Measurements from ENCODE around the gene ELAPOR1.

Gene ELAPOR1, protein sequence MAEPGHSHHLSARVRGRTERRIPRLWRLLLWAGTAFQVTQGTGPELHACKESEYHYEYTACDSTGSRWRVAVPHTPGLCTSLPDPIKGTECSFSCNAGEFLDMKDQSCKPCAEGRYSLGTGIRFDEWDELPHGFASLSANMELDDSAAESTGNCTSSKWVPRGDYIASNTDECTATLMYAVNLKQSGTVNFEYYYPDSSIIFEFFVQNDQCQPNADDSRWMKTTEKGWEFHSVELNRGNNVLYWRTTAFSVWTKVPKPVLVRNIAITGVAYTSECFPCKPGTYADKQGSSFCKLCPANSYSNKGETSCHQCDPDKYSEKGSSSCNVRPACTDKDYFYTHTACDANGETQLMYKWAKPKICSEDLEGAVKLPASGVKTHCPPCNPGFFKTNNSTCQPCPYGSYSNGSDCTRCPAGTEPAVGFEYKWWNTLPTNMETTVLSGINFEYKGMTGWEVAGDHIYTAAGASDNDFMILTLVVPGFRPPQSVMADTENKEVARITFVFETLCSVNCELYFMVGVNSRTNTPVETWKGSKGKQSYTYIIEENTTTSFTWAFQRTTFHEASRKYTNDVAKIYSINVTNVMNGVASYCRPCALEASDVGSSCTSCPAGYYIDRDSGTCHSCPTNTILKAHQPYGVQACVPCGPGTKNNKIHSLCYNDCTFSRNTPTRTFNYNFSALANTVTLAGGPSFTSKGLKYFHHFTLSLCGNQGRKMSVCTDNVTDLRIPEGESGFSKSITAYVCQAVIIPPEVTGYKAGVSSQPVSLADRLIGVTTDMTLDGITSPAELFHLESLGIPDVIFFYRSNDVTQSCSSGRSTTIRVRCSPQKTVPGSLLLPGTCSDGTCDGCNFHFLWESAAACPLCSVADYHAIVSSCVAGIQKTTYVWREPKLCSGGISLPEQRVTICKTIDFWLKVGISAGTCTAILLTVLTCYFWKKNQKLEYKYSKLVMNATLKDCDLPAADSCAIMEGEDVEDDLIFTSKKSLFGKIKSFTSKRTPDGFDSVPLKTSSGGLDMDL

DNA sequence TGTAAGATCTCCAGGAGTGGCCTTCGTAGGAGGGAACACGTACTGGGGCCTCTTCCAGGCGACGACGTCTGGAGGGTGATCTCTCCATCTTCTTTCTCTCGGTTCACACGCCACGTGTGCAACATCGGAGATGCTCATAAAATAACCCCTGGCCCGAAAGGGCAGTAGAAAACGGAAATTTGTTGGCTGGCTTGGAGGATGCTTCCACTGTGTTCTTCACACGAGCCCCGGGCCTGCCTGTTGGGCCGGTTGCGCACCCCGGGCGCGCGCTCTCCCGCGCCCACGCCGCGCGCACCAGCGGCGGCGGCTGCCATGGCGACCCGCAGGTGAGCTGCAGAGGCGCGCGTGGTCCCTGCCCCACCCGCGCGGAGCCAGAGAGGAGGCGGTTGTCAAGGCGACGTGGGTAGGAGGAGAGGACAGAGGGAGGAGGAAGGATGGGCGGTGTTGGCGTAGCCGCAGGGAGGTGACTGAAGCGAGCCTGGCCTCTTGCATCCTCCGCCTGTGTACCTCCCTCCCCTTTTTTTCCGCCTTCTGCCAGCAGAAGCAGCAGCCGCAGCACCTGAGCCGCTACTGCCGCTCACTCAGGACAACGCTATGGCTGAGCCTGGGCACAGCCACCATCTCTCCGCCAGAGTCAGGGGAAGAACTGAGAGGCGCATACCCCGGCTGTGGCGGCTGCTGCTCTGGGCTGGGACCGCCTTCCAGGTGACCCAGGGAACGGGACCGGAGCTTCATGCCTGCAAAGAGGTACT is at the start of gene ELAPOR1:
Gene ELAPOR1, plus strand, starts transcription at position 526 of the 752 bp plus-strand sequence. Its CDS starts 69 bp downstream, at position 595.
- DNase-seq = peak; percentile 31 to 74 (median 42)

DNA sequence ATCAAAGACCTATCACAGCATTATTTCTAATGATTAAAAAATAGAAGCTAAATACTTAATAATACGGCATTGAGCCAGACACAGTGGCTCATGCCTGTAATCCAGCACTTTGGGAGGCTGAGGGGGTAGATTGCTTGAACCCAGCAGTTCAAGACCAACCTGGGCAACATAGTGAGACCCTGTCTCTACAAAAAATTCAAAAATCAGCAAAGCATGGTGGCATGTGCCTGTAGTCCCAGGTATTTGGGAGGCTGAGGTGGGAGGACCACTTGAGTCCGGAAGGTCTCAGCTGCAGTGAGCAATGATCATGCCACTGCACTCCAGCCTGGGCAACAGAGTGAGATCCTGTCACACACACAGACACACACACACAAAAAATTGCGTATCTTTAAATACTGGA is 48.8 kb upstream of the ELAPOR1 start:
- no peak for DNase-seq

DNA sequence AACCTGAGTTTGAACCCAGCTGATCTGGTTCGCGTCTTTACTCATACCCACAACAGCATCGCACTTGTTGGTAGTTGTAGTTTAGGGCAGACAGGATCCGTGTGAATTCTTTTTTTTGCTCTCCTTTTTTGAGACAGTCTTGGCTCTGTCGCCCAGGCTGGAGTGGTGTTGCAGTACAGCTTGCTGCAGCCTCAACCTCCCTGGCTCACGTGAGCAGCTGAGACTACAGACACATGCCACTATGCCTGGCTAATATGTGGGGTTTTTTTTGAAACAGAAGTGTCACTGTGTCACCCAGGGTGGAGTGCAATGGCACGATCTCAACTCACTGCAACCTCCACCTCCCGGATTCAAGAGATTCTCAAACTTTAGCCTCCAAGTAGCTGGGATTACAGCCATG is 46.0 kb upstream of the ELAPOR1 start:
- DNase-seq = no peak

DNA sequence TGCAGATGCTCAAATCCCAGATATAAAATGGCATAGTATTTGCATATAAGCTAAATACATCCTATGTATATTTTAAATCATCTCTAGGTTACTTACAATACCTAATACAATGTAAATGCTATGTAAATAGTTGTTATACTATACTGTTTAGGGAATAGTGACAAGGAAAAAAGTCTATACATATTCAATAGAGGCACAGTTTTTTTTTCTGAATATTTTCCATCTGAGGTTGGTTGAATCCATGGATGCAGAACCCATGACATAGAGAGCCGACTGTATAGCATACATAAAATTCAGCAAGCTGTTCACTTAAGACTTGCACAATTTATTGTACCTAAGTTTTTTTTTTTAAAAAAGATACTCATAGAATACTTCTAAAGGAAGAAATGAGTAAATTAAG is 44.6 kb upstream of the ELAPOR1 start:
- DNase-seq = no peak

DNA sequence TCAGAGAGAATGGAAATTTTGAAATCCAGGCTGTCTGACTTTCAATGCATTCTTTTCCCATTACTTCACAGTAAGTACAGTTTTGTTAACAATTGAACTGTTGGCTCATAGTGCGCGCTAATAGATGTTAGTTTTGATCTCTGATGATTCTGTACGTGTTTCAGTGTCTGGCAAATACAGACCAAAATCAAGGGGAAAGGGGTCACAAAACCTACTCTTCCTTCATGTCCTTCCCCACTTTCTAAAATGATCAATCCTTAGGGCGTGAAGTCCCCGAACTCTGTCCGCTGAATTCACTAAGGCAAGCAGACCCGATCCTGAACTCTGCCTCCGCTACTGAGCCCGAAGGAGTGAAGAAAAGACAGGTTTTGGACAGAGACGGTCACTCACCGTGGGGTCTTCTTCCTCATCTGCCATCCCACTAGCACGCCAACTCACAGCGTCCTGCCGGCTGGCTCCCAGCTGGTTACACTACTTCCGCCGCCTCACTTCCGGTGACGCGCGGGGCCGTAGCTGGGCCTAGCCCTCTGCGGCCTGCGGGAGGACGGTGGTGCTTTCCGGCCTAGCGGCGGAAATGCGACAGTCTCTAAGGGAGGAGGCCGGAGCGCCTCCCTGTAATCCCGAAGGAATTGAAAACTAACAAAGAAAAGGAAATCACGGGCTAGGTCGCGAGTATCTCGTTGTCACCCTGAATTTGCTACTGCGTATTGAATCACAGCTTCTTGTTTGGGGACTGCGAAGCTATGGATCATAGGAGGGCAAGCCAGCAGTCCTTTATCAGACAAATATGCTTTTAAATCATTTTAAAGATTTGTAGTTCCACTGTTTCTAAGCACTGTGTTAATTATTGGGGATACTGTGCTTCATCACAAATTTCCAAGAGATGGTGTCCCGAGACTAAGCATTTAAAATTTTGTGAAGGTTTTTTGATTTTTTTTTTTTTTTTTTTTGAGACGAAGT is 38.1 kb upstream of the ELAPOR1 start, which contains the start of gene TAF13:
Gene TAF13, minus strand, starts transcription at position 473 of the 960 bp plus-strand sequence. Its CDS starts 56 bp downstream, at position 417.
- DNase-seq = peak; percentile 50 to 81 (median 66)

DNA sequence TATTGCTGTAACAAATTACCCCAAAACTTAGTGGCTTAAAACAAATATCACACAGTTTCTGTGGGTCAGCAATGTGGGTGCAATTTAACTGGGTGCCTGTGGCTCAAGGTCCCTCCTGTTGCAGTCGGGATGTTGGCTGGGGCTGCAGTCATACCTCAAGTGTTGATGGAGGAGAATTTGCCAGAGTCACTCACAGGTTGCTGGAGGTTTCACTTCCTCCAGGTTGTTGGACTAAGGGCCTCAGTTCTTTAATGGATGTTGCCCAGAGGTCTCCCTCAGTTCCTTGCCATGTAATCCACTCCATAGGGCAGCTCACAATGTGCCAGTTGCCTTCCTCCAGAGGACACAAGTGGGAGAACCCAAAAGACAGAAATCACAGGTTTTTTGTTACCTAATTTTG is 35.6 kb upstream of the ELAPOR1 start:
- no peak for DNase-seq

DNA sequence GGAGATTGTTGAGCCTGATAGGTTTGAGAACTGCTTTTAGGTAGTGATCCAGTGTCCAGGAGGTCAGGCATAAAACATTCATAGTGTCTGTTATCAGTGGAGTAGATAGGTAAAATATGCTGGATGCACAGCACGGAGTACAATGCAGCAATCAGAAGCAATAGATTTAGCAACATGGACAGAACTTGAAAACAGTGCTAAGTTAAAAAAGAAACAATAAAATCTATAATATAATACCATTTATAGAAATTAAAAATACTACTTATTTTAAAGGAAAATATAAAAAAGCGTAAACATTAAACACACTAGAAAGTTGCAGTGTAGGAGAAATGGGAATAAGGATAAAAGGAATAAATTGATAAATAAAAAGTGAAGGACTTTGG is 34.7 kb upstream of the ELAPOR1 start:
- DNase-seq = no peak

DNA sequence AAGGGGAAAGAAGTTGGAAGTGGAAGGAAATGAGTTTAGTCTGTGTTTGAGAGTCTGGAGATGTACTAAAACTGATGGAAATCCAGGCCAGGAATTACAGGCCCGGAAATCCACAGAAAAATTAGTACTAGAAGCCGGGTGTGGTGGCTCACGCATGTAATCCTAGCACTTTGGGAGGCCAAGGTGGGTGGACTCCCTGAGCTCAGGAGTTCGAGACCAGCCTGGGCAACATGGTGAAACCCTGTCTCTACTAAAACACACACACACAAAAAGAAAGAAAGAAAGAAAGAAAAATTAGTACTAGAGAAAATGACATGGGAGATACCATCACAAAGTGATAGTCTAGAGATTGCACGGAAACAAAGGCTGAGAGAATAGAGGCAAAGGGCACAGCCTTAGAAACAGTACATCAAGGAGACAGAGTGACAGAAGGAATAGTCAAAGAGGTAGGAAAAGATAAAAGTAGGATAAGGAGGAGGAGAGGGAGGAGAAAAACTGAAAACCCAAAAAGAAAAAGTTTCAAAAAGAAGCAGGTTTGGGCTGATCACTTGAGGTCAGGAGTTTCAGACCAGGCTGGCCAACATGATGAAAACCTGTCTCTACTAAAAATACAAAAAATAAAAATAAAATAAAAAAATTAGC is 33.4 kb upstream of the ELAPOR1 start:
- DNase-seq = no peak

DNA sequence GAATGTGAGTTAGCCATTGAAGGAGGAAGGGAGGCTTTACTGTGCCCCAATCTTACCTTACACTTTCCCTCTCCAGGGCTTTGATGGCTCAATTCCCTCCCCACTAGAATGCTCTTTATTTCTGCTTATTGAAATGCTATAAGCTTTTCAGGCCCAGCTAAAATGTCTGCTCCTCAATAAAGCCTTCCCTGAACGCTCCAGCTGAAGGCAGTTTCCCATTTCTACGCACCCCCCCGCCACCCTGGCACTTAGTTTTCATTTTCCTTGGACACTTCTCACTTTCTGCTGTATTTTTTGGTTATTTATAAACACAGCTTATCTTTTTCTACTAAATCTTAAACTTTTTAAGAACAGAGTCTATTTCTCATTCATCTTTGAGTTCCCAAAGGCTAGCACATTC is 30.4 kb upstream of the ELAPOR1 start:
- no peak for DNase-seq

DNA sequence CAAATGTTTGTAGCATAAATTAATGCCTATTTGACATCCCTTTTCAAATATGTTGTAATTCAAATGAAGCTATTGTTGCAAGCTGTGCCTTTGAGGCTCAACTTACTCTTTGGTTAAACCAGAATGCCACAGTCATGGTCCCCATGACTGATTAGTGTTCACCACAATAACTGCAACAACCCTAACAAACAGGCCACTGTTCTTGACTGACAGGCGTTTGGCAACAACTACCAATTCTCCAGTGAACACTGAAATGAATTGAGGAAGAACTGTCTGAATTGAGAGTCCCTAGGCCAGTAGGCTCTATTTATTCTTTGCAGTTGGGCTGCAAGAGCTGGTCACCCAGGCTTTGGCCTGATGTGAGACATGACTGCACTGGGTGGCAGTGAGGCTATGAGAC is 30.0 kb upstream of the ELAPOR1 start:
- DNase-seq = no peak

DNA sequence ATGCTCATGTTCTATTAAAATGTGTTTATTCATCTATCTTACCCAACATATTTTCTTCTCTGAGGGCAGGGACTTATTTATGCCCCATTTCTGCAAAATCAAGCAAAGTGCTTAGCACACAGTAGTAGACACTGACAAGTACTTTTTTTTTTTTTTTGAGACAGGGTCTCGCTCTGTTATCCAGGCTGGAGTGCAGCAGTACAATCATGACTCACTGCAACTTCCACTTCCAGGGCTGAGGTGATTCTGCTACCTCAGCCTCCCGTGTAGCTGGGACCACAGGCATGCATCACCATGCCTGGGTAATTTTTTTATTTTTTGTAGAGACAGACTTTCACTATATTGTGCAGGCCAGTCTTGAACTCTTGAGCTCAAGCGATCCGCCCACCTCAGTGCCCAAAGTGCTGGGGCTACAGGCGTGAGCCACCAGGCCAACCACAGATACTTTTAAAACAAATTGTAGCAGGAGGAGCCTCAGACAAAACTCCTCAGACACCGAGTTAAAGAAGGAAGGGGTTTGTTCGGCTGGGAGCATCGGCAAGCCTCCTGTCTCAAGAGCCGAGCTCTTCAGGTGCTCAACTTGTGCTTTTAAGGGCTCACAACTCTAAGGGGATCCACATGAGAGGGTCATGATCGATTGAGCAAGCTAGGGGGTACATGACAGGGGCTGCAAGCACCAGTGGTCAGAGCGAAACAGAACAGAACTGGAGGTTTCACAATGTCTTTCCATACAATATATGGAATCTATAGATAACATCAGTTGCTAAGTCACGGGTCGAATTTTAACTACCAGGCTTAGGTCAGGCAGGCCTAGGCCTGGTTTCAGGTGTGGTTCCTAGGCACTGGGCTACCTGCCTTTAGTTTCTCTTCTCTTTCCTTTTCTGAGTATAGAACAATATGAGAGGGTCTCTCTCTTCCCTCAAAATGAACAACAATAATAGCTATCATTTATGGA is 29.1 kb upstream of the ELAPOR1 start:
- DNase-seq = no peak

DNA sequence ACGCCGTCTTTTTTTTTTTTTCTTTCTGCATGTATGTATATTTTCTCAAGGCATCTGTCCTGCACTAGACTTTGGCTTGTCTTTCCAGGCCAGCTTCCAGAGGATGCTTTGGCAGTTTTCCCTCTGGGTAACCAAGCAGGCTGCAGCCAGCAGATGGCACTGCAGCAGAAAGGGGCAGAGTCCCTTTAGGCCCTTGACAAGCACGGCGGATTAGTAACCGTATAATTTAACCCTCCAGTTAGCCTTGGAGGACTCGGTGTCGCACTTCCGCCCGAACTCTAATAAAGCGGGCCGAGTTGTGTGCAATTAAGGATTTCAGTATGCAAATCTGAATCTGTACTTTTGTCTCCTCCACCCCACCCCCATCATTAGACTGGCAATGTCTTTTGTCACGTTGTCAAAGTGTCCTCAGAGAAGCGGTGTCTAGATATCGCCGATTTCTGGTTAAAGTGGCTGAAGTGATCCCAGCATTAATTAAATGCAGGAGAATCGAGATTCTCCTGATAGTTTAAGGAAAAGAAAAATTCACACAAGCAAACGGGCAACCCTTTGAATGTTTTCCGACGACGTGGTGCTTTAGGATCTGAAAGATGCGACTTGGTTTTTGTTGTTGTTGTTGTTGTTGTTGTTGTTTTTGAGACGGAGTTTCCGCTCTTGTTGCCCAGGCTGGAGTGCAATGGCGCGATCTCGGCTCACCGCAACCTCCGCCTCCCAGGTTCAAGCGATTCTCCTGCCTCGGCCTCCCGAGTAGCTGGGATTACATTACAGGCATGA is 24.5 kb upstream of the ELAPOR1 start:
- peak in 1 of 4 experiments; percentile 21 for DNase-seq

DNA sequence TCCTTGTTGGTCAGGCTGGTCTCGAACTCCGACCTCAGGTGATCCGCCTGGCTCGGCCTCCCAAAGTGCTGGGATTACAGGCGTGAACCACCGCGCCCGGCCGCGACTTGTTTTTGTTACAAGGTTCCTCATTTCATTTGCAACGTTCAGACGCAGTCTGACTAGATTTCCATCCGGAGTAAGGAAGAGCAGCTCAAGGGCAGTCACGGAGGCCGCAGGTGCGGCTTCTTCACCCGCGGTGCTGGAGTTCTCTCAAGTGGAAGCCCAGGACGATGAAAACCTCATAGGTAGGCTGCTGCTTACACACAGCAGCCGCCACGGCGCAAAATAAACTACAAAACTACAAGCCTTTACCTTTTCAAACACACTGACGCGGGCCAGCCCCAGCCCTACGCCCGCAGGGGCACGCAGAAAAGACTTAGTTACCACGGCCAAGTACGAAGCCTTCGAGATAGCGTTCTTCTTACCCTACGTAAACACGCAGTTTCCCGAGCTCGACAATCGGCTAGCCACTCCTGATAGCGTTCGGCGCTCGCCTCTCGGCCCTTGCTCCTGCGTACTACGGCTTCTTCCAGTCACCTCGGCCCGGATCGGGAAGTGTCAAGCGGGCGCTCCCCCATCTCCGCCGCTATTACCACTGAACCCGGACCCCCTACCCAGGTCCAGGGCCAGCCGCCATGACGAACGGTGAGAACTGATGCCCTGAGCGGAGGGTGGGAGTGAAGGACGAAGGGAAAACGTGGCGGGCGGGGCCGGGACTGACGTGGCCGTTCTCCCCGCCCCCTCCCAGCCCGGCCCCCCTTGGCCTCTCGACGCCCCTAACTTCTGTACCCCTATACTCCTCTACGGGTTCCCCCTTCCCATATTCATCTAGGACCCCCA is 23.5 kb upstream of the ELAPOR1 start, which contains the start of gene TMEM167B:
Gene TMEM167B, plus strand, starts transcription at position 569 of the 882 bp plus-strand sequence. Its CDS starts 109 bp downstream, at position 678.
- peak; percentile 65 to 77 (median 71) for DNase-seq

DNA sequence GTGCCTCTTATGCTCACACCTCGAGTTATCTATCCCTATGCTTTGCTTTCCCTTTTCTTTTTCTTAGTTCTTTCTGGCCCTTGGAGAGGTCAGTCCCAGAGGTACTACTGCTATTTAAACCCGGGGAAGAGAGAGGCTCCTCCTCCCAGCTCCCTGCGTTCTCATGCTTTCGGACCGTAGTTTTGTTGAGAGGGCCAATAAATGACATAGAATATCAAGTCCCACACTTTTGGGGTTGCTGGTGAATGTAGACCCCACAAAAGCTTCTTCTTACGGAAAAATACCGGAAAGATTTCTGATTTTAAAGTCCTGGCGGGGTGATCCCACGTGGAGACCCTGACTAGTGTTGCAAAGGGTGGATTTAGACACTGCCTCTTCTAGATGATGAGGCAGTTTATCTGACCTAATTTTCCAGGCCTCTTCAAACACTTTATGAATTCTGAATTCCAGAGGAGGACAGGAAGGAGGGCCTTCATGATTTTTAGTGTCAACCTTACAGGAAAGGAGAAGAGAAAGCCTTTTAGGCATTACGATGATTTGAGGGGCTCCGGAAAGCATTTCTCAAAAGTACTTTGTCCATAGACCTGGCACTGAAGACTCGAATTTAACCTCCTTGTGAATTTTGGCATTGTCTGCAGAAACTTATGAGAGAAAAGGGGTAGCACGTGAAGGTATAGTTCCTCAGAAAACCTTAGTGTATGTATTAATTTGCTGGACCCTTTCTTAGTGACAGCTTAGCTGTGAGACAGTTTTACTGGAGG is 22.7 kb upstream of the ELAPOR1 start:
- no peak for DNase-seq

DNA sequence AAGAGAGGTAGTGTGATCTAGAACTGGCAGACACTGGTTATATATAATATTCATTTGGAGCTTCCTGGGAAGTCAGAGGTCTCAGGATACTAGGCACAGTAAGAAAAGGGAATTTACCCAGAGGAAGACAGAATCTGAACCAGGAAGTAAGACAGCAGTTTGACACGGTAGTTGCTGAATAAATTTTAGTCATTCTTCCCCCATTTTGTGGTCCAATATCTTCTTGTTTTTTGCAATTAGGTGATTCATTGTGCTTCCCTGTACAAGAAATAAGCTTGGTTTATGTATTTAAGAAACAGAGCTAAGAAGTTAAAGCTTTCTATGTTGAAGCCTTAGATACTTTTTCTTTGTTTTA is 22.1 kb upstream of the ELAPOR1 start:
- DNase-seq = no peak

DNA sequence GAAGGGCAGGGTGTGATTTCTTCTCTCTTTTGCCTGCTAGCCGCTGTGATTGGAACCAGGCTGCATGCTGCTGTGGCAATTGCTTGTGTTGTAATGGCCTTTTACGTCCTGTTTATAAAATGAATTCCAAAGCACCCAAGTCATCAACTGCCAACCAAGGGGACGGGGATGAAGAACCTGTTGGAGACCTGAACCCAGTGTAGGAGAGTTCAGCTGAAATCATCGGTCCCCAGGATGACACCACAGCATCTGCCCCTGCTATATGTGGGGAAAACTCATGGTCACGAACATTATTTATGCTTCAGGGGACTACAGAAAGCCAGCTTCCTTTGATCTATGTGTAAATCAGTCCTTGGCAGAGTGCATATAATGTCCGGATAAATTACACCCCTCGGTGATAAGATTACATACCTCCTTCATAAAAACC is 19.5 kb upstream of the ELAPOR1 start:
- DNase-seq = no peak

DNA sequence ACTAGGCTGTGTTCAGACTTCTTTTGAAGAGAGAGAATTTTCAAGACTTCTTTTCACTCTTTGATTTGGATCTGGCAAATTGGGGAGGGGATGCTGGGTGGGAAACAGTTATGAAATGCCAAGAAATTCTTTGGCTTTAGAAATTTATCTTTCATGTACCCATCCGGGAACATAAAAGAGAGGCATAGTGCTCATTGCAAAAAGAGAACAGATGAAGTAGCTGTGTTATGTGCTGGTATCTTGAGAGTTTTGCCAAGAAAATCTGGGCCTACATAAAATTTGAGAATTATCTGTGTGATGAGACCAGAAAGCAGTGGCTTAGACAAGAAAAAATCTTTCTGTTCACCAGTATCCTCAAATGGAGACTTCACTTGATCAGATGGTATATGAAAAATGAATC is 19.0 kb upstream of the ELAPOR1 start:
- DNase-seq = no peak

All from activated naive CD4-positive, alpha-beta T cell (primary cell).